Esophagus squamous epithelium (tissue), 5 donors: ENCODE data around the gene UBLCP1. TPM values are rescaled to one million over a fixed set of nuclear protein-coding genes. Genes with fewer than 3 reads are reported as not detected.
A peak's percentile ranks its signal among the peaks of the same experiment; 100 is the strongest.

Experiments used
- DNase-seq: peaks from one replicate; lab custom pipeline; 2025; lab: John Stamatoyannopoulos, UW
- H3K27ac ChIP-seq, 4 donors: fragments of 200-600 bp; sonication (generic); one replicate each; pipeline ENCODE4 v1.5.1; 2016 to 2019; ENCODE audit warnings: mild to moderate bottlenecking in 1 of 4
- H3K27me3 ChIP-seq, 4 donors: fragments of 200-600 bp; sonication (generic); 1 replicate in 3 of 4; 2 replicates in 1 of 4; pipeline versions ENCODE4 v1.5.1 to v1.6.0; 2017 to 2021; ENCODE audit warnings: antibody characterized with exemption in 1 of 4
- H3K36me3 ChIP-seq, 3 donors: fragments of 200-600 bp; sonication (generic); one replicate each; pipeline ENCODE4 v1.5.1; 2016 to 2019
- H3K4me1 ChIP-seq, 3 donors: fragments of 200-600 bp; sonication (generic); one replicate each; pipeline ENCODE4 v1.5.1; 2017 to 2019
- H3K4me3 ChIP-seq, 4 donors: fragments of 200-600 bp; sonication (generic); 1 replicate in 3 of 4; 2 replicates in 1 of 4; pipeline ENCODE4 v1.5.1; 2016 to 2019; ENCODE audit warnings: mild to moderate bottlenecking in 2 of 4, moderate library complexity in 1 of 4
- H3K9me3 ChIP-seq, 3 donors: fragments of 200-600 bp; sonication (generic); one replicate each; pipeline ENCODE4 v1.5.1; 2016 to 2019
- CTCF ChIP-seq, 6 experiments: fragments of 450-650 bp in 4 of 6; fragments of 200-600 bp in 2 of 6; sonication (generic) in 2 of 6; IDR thresholded peaks; one replicate each; pipeline ENCODE4 v1.5.1; 2016 to 2019; ENCODE audit warnings: antibody characterized with exemption in 6 of 6, mild to moderate bottlenecking in 4 of 6, moderate library complexity in 4 of 6
- POLR2A ChIP-seq, 4 donors: fragments of 450-650 bp; IDR thresholded peaks; one replicate each; pipeline ENCODE4 v1.6.1; 2017; ENCODE audit warnings: antibody characterized with exemption in 4 of 4, mild to moderate bottlenecking in 4 of 4, moderate library complexity in 3 of 4
- WGBS, 2 donors: methylation state at CpG; one replicate each; pipeline ENCODE4 v1.1.5; 2018; 5-methylcytosine and 5-hydroxymethylcytosine counted together
- intact Hi-C: fragments of 100-400 bp; cut with DNase I; formaldehyde crosslinking; loops from one replicate; pipeline ENCODE4 v1.15.0; 2022
- total RNA-seq, 4 donors: library from RNA; depleted of rRNA; stranded (reverse); fragments of >200 nt; gene quantifications; one replicate each; pipeline ENCODE4 v1.1.0, GENCODE V29; 2016
- donor health status: DM: yes; HTN: yes; CAD: no.

UBLCP1 gene
- total RNA-seq, 4 donors from 2014 or later: 19.0 to 34.9 (median 24.6) TPM

- DNase-seq: peak; percentile 4
- TF ChIP-seq CTCF (IDR thresholded peaks at IDR 0.05) (no peak), POLR2A (IDR thresholded peaks at IDR 0.05) (no peak)
- Histone ChIP-seq H3K4me1 (peaks cover 0 to 13% (median 3%) of the 10 kb centered on the region in 3 donors), H3K27me3 (peaks cover 0 to 38% (median 2%) of the 10 kb centered on the region in 4 donors), H3K4me3 (peak overlapping the region; percentile 10 to 48 (median 25)), H3K9me3 (no peaks in the 10 kb centered on the region), H3K27ac (no peak overlapping the region), H3K36me3 (no peaks in the 10 kb centered on the region)
- 0 to 7% methylated on average over 4 to 11 of the region's 26 CpGs for WGBS, 2 donors
- intact Hi-C loops: no loop called here
Measured at GRCh38 chr5:159310511-159310910, 47.4 kb downstream of the UBLCP1 start.

GRCh38 chr5:159311063-159311462 is 48.0 kb downstream of the UBLCP1 start:
- intact Hi-C loops: no loop called here
- WGBS, 2 donors: 37 to 45% methylated on average over 7 of the region's 7 CpGs
- Histone ChIP-seq H3K4me1 (peaks cover 0 to 11% (median 3%) of the 10 kb centered on the region in 3 donors), H3K27me3 (peaks cover 0 to 38% (median 2%) of the 10 kb centered on the region in 4 donors), H3K27ac (no peak overlapping the region), H3K9me3 (no peaks in the 10 kb centered on the region), H3K4me3 (peak overlapping the region; percentile 10 to 48 (median 25)), H3K36me3 (no peaks in the 10 kb centered on the region)
- no peak for TF ChIP-seq CTCF (IDR thresholded peaks at IDR 0.05)
- no peak for TF ChIP-seq POLR2A (IDR thresholded peaks at IDR 0.05)
- DNase-seq: no peak

- intact Hi-C loops: no loop called here
- no peak for DNase-seq
Measured at GRCh38 chr5:159313197-159313596, 50.1 kb downstream of the UBLCP1 start.

GRCh38 chr5:159316519-159317383 is 53.7 kb downstream of the UBLCP1 start:
- Histone ChIP-seq H3K9me3 (no peaks in the 10 kb centered on the region), H3K27me3 (peaks cover 0 to 15% (median 0%) of the 10 kb centered on the region in 4 donors), H3K4me3 (no peak overlapping the region), H3K36me3 (no peaks in the 10 kb centered on the region), H3K27ac (no peak overlapping the region), H3K4me1 (no peaks in the 10 kb centered on the region)
- intact Hi-C loops: loop anchor here (5.0 kb wide), 1 partner anchor 159 kb away; no protein-coding TSS in a partner anchor
- TF ChIP-seq CTCF (IDR thresholded peaks at IDR 0.05) (peak in 5 of 6 experiments; percentile 50 to 71 (median 55)), POLR2A (IDR thresholded peaks at IDR 0.05) (no peak)
- DNase-seq: no peak
- WGBS, 2 donors: 59 to 69% methylated on average over 5 to 6 of the region's 9 CpGs

More at GRCh38 chr5:159313197-159313596, 50.1 kb downstream of the UBLCP1 start:
- TF ChIP-seq POLR2A (IDR thresholded peaks at IDR 0.05) (no peak), CTCF (IDR thresholded peaks at IDR 0.05) (no peak)
- H3K27ac ChIP-seq: no peak overlapping the region
- WGBS, 2 donors: 89 to 100% methylated on average over 1 to 2 of the region's 2 CpGs
- no peaks in the 10 kb centered on the region for H3K36me3 ChIP-seq
- H3K27me3 ChIP-seq: peaks cover 0 to 38% (median 2%) of the 10 kb centered on the region in 4 donors
- H3K9me3 ChIP-seq: no peaks in the 10 kb centered on the region
- H3K4me3 ChIP-seq: no peak overlapping the region
- H3K4me1 ChIP-seq: peaks cover 0 to 11% (median 3%) of the 10 kb centered on the region in 3 donors

- TF ChIP-seq POLR2A (IDR thresholded peaks at IDR 0.05): no peak
- TF ChIP-seq CTCF (IDR thresholded peaks at IDR 0.05): no peak
- WGBS, 2 donors: 53 to 64% methylated on average over 2 of the region's 2 CpGs
- Histone ChIP-seq H3K9me3 (no peaks in the 10 kb centered on the region), H3K36me3 (no peaks in the 10 kb centered on the region), H3K4me3 (no peak overlapping the region), H3K27ac (no peak overlapping the region), H3K27me3 (peaks cover 0 to 6% (median 0%) of the 10 kb centered on the region in 4 donors), H3K4me1 (no peaks in the 10 kb centered on the region)
- no peak for DNase-seq
- intact Hi-C loops: loop anchor here (5.0 kb wide), 1 partner anchor 161 kb away; no protein-coding TSS in a partner anchor
Measured at GRCh38 chr5:159317849-159318248, 54.8 kb downstream of the UBLCP1 start.
